Smooth muscle cell (in vitro differentiated cells): Measurements from ENCODE around the gene ENC1. TPM values are rescaled to one million over a fixed set of nuclear protein-coding genes. Genes with fewer than 3 reads are reported as not detected.

Experiments
- DNase-seq: peaks from one replicate; lab custom pipeline; 2025; ENCODE audit not compliant: unreplicated experiment; lab: John Stamatoyannopoulos, UW
- H2AFZ ChIP-seq: fragments of 200-600 bp; sonication (generic); 2 replicates; pipeline ENCODE4 v1.6.0; 2016; ENCODE audit warnings: antibody characterized with exemption, low read depth, mild to moderate bottlenecking
- H3F3A ChIP-seq: fragments of 200-600 bp; sonication (generic); 2 replicates; pipeline ENCODE4 v1.6.0; 2017; ENCODE audit warnings: antibody characterized with exemption, low read depth
- H3K27ac ChIP-seq: fragments of 200-600 bp; sonication (generic); 2 replicates; pipeline ENCODE4 v1.5.1; 2016; ENCODE audit warnings: low read depth, mild to moderate bottlenecking
- H3K27me3 ChIP-seq: fragments of 200-600 bp; sonication (generic); 2 replicates; pipeline ENCODE4 v1.6.1; 2016; ENCODE audit warnings: low read depth, mild to moderate bottlenecking
- H3K36me3 ChIP-seq: fragments of 200-600 bp; sonication (generic); 2 replicates; pipeline ENCODE4 v1.5.1; 2016; ENCODE audit warnings: low read depth
- H3K4me1 ChIP-seq: fragments of 200-600 bp; sonication (generic); 2 replicates; pipeline ENCODE4 v1.5.1; 2016; ENCODE audit warnings: low read depth
- H3K4me2 ChIP-seq: fragments of 200-600 bp; sonication (generic); 2 replicates; pipeline ENCODE4 v1.6.0; 2016; ENCODE audit warnings: mild to moderate bottlenecking
- H3K4me3 ChIP-seq: fragments of 200-600 bp; sonication (generic); 2 replicates; pipeline ENCODE4 v1.5.1; 2016; ENCODE audit warnings: mild to moderate bottlenecking
- H3K79me2 ChIP-seq: fragments of 200-600 bp; sonication (generic); 2 replicates; pipeline ENCODE4 v1.6.0; 2016; ENCODE audit warnings: low read depth, mild to moderate bottlenecking
- H3K9ac ChIP-seq: fragments of 200-600 bp; sonication (generic); 2 replicates; pipeline ENCODE4 v1.6.0; 2016; ENCODE audit warnings: low read depth
- H3K9me3 ChIP-seq: fragments of 200-600 bp; sonication (generic); replicated peaks from 2 replicates; pipeline ENCODE4 v1.5.1; 2016; ENCODE audit warnings: low read depth
- H4K20me1 ChIP-seq: fragments of 200-600 bp; sonication (generic); 2 replicates; pipeline ENCODE4 v1.6.0; 2016; ENCODE audit warnings: low read depth
- WGBS: methylation state at CpG from one replicate; pipeline ENCODE4 v1.1.7; 2016; ENCODE audit warnings: low lambda C conversion rate; 5-methylcytosine and 5-hydroxymethylcytosine counted together
- polyA plus RNA-seq: library from polyadenylated mRNA; unstranded; fragments of >200 nt; fragmentation: Nextera tagmentation; extraction: Ambion mirVana; gene quantifications from 2 replicates; pipeline ENCODE4 v1.2.1, GENCODE V29; 2016
- total RNA-seq: library from RNA; depleted of rRNA; stranded (reverse); fragments of >200 nt; gene quantifications from 2 replicates; pipeline ENCODE4 v1.2.3, GENCODE V29; 2014
- TF ChIP-seq, protein P1 (sequence below): fragments of 200-600 bp; sonication (generic); IDR thresholded peaks from 2 replicates; pipeline ENCODE4 v1.5.1; 2017; ENCODE audit warnings: borderline replicate concordance, mild to moderate bottlenecking, antibody characterized with exemption; ENCODE audit not compliant: insufficient read depth, poor library complexity, severe bottlenecking

The ENC1 gene
- total and polyA plus RNA-seq, 2 experiments from 2014 or later, result 17.4 to 110 TPM

DNA sequence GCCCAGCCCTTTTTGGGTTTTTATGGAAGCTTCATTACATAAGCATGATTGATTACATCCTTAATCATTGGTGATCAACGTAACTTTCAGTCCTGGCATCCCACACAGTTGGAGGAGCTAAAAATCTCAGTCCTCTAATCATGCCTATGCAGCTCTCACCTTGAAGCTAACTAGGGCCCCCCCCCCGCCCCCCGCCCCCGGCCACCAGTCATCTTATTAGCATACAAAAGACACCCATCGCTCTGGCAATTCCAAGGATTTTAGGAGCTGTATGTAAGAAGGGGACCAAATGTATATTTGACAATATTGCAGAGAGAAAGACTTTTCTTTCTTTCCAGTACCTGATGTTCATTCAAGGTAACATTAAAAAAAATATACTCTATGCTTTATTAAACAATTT lies 19.0 kb downstream of the ENC1 start:
- H3K4me1 ChIP-seq, result peaks cover 25% of the 10 kb centered on the region
- no peaks in the 10 kb centered on the region for H3K36me3 ChIP-seq
- H3K27ac ChIP-seq, result peak overlapping the region; percentile 43
- peak overlapping the region; percentile 62 for H3K4me2 ChIP-seq
- no peak overlapping the region for H3K4me3 ChIP-seq
- no peak overlapping the region for H2AFZ ChIP-seq
- H3K9me3 ChIP-seq, result no peaks in the 10 kb centered on the region
- 26% methylated on average over 5 of the region's 5 CpGs for WGBS
- TF ChIP-seq, protein P1, sequence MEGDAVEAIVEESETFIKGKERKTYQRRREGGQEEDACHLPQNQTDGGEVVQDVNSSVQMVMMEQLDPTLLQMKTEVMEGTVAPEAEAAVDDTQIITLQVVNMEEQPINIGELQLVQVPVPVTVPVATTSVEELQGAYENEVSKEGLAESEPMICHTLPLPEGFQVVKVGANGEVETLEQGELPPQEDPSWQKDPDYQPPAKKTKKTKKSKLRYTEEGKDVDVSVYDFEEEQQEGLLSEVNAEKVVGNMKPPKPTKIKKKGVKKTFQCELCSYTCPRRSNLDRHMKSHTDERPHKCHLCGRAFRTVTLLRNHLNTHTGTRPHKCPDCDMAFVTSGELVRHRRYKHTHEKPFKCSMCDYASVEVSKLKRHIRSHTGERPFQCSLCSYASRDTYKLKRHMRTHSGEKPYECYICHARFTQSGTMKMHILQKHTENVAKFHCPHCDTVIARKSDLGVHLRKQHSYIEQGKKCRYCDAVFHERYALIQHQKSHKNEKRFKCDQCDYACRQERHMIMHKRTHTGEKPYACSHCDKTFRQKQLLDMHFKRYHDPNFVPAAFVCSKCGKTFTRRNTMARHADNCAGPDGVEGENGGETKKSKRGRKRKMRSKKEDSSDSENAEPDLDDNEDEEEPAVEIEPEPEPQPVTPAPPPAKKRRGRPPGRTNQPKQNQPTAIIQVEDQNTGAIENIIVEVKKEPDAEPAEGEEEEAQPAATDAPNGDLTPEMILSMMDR, result no peak
- H3F3A ChIP-seq, result peaks cover 17% of the 10 kb centered on the region
- no peaks in the 10 kb centered on the region for H3K27me3 ChIP-seq
- no peaks in the 10 kb centered on the region for H3K79me2 ChIP-seq
- DNase-seq, result no peak
- H4K20me1 ChIP-seq, result no peaks in the 10 kb centered on the region
- no peak overlapping the region for H3K9ac ChIP-seq

DNA sequence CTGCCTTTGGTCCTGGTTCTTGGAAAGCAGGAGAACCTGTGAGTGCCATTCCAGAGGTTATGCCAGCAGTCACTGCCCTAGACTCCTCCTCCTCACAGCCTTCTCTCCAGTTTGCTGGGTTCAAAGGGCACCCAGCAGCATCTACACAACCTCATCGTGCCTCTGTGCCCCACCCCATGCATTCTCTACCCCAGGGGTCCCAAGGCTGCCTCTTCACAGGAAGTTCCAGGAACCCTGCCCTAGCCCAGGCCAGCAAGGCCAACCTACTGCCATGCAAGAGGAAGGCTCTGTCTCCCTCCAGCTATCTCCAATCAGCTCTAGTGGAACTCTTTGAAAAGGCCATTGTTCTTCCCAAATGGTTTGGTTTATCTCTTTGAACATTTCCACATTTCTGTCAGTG lies 21.2 kb downstream of the ENC1 start:
- DNase-seq, result no peak
- Histone ChIP-seq H3K4me2 (no peak overlapping the region), H3K4me1 (peaks cover 30% of the 10 kb centered on the region), H3K27me3 (no peaks in the 10 kb centered on the region), H2AFZ (no peak overlapping the region), H3K9me3 (no peaks in the 10 kb centered on the region), H3K9ac (no peak overlapping the region), H3F3A (peaks cover 5% of the 10 kb centered on the region), H4K20me1 (no peaks in the 10 kb centered on the region), H3K4me3 (no peak overlapping the region), H3K36me3 (no peaks in the 10 kb centered on the region), H3K27ac (no peak overlapping the region), H3K79me2 (no peaks in the 10 kb centered on the region)
- 75% methylated on average over 1 of the region's 1 CpG for WGBS
- TF ChIP-seq, protein P1, result no peak

DNA sequence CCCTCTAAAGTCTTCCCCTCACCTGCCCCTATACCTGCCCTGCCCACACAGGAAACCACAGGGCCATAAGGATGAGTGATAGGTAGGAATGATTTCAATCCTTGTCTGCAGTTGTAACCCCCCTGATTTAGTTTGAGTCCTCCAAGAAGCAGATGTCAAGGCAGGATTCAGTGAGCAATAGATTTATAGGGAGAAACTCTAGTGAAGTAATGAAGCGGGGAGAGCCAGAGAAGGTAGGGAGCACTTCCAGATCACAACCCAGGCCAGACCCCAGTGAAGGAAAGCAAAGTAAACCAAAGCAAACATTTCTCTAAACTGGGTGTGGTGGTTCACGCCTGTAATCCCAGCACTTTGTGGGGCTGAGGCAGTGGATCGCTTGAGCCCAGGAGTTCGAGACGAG lies 22.4 kb downstream of the ENC1 start:
- Histone ChIP-seq H3K4me1 (peaks cover 25% of the 10 kb centered on the region), H3K79me2 (no peaks in the 10 kb centered on the region), H3K27me3 (no peaks in the 10 kb centered on the region), H3F3A (no peaks in the 10 kb centered on the region), H3K4me3 (no peak overlapping the region), H2AFZ (no peak overlapping the region), H4K20me1 (no peaks in the 10 kb centered on the region), H3K36me3 (no peaks in the 10 kb centered on the region), H3K27ac (no peak overlapping the region), H3K9me3 (no peaks in the 10 kb centered on the region), H3K4me2 (no peak overlapping the region), H3K9ac (no peak overlapping the region)
- 84% methylated on average over 5 of the region's 5 CpGs for WGBS
- TF ChIP-seq, protein P1, result no peak
- DNase-seq, result no peak

DNA sequence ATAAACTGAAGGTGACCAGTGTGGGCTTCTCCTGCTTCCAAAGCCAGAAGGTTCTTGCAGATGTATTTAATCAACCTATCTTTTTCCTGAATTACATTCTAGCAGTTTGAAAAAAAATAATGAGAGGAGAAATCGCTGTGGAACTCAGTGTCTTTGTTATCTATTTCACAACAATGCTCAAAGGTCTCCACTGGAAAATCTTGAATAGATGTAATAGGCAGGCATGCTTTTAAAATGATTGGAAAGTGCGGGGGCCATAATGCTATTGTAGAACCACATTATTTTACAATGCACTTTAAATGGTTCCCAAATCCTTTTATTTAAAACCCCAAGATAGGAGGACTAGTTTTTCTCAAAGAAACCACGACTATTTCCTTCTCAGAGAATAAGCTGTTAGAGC lies 23.3 kb downstream of the ENC1 start:
- no peak overlapping the region for H3K4me2 ChIP-seq
- H3F3A ChIP-seq, result no peaks in the 10 kb centered on the region
- DNase-seq, result no peak
- H4K20me1 ChIP-seq, result no peaks in the 10 kb centered on the region
- TF ChIP-seq, protein P1, result no peak
- H2AFZ ChIP-seq, result no peak overlapping the region
- no peak overlapping the region for H3K4me3 ChIP-seq
- H3K9me3 ChIP-seq, result no peaks in the 10 kb centered on the region
- H3K4me1 ChIP-seq, result peaks cover 16% of the 10 kb centered on the region
- H3K36me3 ChIP-seq, result no peaks in the 10 kb centered on the region
- no peaks in the 10 kb centered on the region for H3K79me2 ChIP-seq
- no peak overlapping the region for H3K9ac ChIP-seq
- WGBS, result 54% methylated on average over 3 of the region's 3 CpGs
- no peak overlapping the region for H3K27ac ChIP-seq
- H3K27me3 ChIP-seq, result no peaks in the 10 kb centered on the region
